SJCRH30 (cell line): ENCODE results near the gene DHCR7. TPM values are rescaled to one million over a fixed set of nuclear protein-coding genes. Genes with fewer than 3 reads are reported as not detected.

Experiments used
- DNase-seq, 2 experiments: peaks; one replicate each; pipeline ENCODE4 v3.0.0-alpha.2; 2015 to 2020
- H3K27ac ChIP-seq: fragments of 250-450 bp; sonication (Bioruptor Pico); 2 replicates; pipeline ENCODE4 v1.5.1; 2020; ENCODE audit warnings: mild to moderate bottlenecking, moderate library complexity
- H3K27me3 ChIP-seq: fragments of 250-450 bp; sonication (Bioruptor Pico); 2 replicates; pipeline ENCODE4 v1.5.1; 2020; ENCODE audit warnings: mild to moderate bottlenecking, moderate library complexity
- H3K36me3 ChIP-seq: fragments of 250-450 bp; sonication (Bioruptor Pico); 2 replicates; pipeline ENCODE4 v1.5.1; 2020; ENCODE audit warnings: mild to moderate bottlenecking, moderate library complexity
- H3K4me1 ChIP-seq: fragments of 250-450 bp; sonication (Bioruptor Pico); 2 replicates; pipeline ENCODE4 v1.5.1; 2020; ENCODE audit warnings: mild to moderate bottlenecking, moderate library complexity
- H3K4me3 ChIP-seq: fragments of 250-450 bp; sonication (Bioruptor Pico); 2 replicates; pipeline ENCODE4 v1.5.1; 2020; ENCODE audit warnings: mild to moderate bottlenecking, moderate library complexity
- H3K9me3 ChIP-seq: fragments of 250-450 bp; sonication (Bioruptor Pico); replicated peaks from 2 replicates; pipeline ENCODE4 v1.5.1; 2020; ENCODE audit warnings: mild to moderate bottlenecking, moderate library complexity
- total RNA-seq: library from RNA; depleted of rRNA; stranded (reverse); fragments of >200 nt; shearing (Covaris generic); gene quantifications from 2 replicates; pipeline ENCODE4 v1.2.3, GENCODE V29; 2014; rRNA removed

Gene DHCR7, protein sequence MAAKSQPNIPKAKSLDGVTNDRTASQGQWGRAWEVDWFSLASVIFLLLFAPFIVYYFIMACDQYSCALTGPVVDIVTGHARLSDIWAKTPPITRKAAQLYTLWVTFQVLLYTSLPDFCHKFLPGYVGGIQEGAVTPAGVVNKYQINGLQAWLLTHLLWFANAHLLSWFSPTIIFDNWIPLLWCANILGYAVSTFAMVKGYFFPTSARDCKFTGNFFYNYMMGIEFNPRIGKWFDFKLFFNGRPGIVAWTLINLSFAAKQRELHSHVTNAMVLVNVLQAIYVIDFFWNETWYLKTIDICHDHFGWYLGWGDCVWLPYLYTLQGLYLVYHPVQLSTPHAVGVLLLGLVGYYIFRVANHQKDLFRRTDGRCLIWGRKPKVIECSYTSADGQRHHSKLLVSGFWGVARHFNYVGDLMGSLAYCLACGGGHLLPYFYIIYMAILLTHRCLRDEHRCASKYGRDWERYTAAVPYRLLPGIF
- total RNA-seq: 40.1 and 42.8 TPM in 2 replicates

DNA sequence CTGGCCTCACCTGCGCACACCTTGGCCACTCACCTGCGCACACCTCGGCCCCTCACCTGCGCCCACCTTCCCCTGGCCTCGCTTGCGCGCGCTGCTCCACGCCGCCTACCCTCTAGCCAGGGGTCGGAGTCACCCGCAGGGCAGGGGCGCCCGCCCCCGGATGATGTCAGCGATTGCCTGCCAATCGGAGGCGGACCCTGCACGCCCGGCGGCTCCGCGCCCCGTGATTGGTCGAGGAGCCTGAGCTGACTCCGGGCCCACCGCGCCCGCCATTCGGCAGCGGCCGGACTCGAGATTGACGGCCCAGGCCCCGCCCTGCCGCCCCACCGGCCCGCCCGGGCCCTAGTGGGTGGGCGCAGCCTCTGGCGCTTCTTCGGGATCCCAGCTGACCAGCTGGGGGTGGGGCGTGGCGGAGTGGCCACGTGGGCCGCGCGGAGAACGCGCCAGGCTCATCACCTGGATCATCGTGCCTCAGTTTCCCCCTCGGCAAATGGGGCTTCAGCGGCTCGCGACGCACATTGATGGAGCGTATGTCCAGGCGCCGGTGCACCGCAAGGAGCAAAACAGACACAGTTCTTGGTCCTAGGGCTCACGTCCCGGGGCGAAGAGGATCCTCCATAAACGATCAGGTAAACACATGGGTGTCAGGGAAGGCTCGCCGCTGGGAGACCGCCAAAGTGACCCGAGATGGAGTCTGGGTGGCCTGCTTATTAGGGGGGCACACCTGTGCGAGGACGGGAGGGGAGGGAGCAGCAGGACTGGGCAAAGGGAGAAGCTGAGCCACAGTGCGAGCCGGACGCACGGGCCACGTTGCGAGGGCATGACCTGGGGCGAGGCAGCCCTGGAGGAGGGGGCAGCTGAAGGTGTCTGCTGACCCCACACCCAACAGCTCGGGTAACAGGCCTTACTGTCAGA is at the start of gene DHCR7:
Gene DHCR7, minus strand, starts transcription at position 137 of the 915 bp plus-strand sequence. CDS start 3,441 bp downstream, outside the sequence.
- H3K27me3 ChIP-seq: no peaks in the 10 kb centered on the region
- H3K4me1 ChIP-seq: no peaks in the 10 kb centered on the region
- H3K9me3 ChIP-seq: 0 out of 2 replicates have a peak, but pooled peaks cover 4% of the 10 kb centered on the region
- peak; percentile 94 to 95 for DNase-seq
- peak within 1 kb of the TSS; percentile 24 for H3K27ac ChIP-seq
- peaks cover 19% of the 10 kb centered on the region; the same call in 1 of the 2 replicates for H3K36me3 ChIP-seq
- H3K4me3 ChIP-seq: peak within 1 kb of the TSS; percentile 69

DNA sequence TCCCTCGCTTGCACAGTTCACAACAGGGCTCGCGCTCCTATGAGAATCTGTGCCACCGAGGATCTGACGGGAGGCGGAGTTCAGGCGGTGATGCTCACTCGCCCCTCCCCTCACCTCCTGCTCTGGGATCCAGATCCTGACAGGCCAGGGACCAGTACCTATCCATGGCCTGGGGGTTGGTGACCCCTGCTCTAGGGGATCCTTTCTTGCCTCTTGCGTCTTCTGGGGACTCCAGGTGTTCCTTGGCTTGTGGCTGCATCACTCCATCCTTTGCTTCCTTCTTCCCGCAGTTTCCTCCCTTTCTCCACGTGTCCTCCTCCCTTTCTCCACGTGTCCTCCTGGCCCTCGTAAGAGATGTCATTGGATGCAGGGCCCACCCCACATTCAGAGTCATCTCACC is 48.2 kb upstream of the DHCR7 start:
- H3K4me1 ChIP-seq: no peaks in the 10 kb centered on the region
- no peak for DNase-seq
- no peak overlapping the region for H3K4me3 ChIP-seq
- H3K9me3 ChIP-seq: no peaks in the 10 kb centered on the region
- peaks cover 5% of the 10 kb centered on the region; the same call in 1 of the 2 replicates for H3K36me3 ChIP-seq
- no peaks in the 10 kb centered on the region for H3K27me3 ChIP-seq
- H3K27ac ChIP-seq: no peak overlapping the region

DNA sequence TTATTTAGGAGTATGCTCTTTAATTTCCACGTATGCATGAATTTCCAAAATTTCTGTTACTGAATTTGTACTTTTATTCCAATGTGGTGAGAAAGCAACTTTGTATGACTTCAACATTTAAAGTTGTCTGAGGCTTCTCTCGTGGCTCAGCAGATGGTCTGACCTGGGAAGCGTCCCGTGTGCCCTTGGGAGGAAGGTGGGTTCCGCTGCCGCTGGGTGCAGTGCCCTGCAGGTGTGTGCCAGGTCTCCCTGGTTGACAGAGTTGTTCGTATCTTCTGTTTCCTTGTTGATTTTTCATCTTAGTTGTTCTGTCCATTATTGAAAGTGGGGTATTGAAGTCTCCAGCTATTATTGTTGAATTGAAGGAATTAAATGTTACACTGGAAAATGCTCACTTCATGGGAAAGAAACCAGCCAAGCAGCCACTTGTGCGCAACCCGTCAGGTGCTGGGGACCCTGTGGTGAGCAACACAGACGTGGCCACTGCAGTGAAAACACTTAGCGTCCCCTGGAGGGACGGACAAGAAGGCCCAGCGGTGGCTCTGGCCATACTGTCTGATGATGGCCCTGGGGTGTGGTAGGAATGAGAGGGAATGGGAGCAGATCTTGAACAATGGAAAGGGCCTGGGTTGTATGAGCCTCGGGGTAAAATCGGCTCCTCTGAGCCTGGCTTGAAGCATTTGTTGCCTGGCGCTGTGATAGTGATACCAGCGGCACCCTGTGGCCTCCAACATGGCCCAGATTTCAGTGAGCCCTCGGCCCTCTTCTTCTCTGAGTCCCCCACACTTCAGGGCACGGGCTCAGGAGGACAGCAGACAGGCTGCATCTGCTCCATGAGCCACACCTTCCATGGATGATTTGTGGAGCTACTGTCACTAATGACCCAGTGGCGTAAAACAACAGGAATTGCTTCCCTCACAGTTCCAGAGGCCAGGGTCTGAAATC is 47.4 kb upstream of the DHCR7 start:
- H3K9me3 ChIP-seq: no peaks in the 10 kb centered on the region
- peaks cover 5% of the 10 kb centered on the region; the same call in 1 of the 2 replicates for H3K36me3 ChIP-seq

DNA sequence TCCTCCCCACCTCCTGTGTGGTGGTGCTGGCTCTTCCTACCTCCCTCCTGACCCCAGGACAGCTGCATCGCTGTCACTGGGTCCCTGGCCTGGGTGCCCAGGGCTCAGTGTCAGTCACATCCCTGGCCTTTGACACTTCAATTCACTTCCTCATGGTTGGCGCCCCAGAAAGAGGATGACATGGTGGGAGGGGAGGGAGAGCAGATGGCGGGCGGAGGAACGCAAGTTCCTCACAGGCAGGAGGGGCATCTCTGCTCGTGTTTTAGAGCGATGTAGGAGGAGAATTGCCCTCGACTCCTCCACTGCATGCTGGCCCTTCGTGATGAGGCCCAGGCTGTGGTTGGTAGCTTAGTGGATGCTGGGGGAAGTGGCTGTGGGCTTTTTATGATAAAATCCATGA is 43.7 kb upstream of the DHCR7 start:
- no peaks in the 10 kb centered on the region for H3K9me3 ChIP-seq
- H3K4me1 ChIP-seq: peaks cover 13% of the 10 kb centered on the region
- no peak for DNase-seq
- H3K27me3 ChIP-seq: no peaks in the 10 kb centered on the region
- no peak overlapping the region for H3K4me3 ChIP-seq
- H3K27ac ChIP-seq: no peak overlapping the region
- no peaks in the 10 kb centered on the region; the same call in 1 of the 2 replicates for H3K36me3 ChIP-seq

More for the DNA sequence above, 47.4 kb upstream of the DHCR7 start:
- Histone ChIP-seq H3K4me3 (no peak overlapping the region), H3K27me3 (no peaks in the 10 kb centered on the region), H3K4me1 (no peaks in the 10 kb centered on the region), H3K27ac (no peak overlapping the region)
- DNase-seq: no peak

DNA sequence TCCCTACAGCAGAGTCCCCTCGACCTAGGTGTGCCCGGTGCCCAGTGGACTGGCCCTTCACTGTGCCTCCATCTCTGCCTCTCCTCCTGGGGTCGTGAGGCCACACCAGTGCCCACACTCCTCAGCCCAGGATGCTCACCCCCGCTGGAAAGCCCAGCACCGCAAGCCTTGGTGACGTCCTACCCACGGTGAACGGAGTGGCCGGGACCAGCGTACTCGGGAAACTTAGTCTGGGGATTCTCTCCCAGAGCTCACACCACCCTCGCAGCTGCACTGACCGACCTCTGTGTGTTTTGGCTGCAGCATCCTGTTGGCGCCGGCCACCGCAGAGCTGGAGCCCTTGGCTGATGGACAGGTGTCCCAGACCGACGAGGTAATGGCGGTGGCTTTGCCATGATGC is 43.3 kb upstream of the DHCR7 start:
- H3K27ac ChIP-seq: no peak overlapping the region
- H3K9me3 ChIP-seq: no peaks in the 10 kb centered on the region
- H3K4me3 ChIP-seq: no peak overlapping the region
- no peak for DNase-seq
- H3K27me3 ChIP-seq: no peaks in the 10 kb centered on the region
- peaks cover 13% of the 10 kb centered on the region for H3K4me1 ChIP-seq
- no peaks in the 10 kb centered on the region; the same call in 1 of the 2 replicates for H3K36me3 ChIP-seq

DNA sequence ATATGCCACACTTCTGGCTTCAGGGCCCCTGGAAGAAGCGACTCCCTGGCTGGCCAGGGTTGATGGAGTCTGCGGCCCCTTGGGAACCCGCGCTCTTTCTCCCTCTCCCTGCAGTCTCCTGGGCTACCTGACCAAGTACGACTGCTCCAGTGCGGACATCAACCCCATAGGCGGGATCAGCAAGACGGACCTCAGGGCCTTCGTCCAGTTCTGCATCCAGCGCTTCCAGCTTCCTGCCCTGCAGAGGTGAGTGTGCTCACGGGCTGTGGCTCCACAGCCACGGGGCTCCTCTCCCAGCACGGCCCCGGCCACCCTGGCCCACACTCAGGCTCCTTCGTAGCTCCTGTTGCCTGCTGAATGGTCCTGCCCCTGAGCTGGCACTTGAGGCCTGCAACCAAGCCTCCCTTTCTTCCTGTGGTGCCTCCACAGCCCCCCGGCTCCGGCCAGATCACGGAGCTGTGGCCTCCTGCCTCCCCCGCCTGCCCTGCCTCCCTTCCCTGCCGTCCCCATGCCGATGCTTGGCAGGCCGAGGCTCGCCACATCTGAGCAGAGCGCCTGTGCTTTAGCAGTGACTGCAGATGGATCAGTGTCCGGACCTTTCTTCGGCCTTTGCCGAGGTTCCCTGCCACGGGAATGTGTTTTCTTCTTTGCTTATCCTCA is 42.7 kb upstream of the DHCR7 start:
- Histone ChIP-seq H3K4me1 (peaks cover 13% of the 10 kb centered on the region), H3K9me3 (no peaks in the 10 kb centered on the region), H3K4me3 (no peak overlapping the region), H3K27ac (no peak overlapping the region), H3K27me3 (no peaks in the 10 kb centered on the region), H3K36me3 (no peaks in the 10 kb centered on the region; the same call in 1 of the 2 replicates)
- DNase-seq: no peak

DNA sequence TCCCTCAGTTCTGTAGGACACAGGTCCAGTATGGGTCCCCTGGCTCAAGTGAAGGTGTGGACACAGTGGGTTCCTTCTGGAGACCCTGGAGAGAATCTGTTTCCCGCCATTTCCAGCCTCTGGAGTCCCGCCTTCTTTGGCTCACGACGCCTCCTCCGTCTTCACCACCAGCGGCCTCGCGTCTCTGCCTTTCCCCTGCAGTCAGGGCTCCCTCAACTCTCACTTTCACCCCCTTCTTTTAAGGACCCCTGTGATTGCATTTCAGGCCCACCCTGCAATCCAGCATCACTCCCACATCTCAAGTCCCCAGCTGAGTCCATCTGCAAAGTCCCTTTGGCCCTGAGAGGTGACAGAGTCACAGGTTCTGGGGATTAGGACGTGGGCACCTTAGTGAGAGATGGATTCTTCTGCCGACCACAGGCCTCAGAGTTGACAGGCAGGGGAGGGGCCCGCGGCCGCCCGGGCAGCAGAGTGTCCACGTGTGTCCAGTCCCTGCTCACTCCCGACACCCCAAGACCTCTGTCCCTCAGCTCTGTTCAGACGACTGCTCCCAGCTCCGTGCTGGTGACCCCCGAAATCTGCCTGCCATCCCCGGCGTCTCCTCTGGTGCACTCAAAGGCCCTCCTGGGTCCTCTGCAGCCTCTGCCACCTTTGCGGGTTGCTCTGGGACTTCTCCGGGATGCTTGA is 42.0 kb upstream of the DHCR7 start:
- H3K27ac ChIP-seq: no peak overlapping the region
- no peak for DNase-seq
- H3K4me3 ChIP-seq: no peak overlapping the region
- peaks cover 13% of the 10 kb centered on the region for H3K4me1 ChIP-seq
- H3K36me3 ChIP-seq: no peaks in the 10 kb centered on the region; the same call in 1 of the 2 replicates
- H3K9me3 ChIP-seq: no peaks in the 10 kb centered on the region
- H3K27me3 ChIP-seq: no peaks in the 10 kb centered on the region

DNA sequence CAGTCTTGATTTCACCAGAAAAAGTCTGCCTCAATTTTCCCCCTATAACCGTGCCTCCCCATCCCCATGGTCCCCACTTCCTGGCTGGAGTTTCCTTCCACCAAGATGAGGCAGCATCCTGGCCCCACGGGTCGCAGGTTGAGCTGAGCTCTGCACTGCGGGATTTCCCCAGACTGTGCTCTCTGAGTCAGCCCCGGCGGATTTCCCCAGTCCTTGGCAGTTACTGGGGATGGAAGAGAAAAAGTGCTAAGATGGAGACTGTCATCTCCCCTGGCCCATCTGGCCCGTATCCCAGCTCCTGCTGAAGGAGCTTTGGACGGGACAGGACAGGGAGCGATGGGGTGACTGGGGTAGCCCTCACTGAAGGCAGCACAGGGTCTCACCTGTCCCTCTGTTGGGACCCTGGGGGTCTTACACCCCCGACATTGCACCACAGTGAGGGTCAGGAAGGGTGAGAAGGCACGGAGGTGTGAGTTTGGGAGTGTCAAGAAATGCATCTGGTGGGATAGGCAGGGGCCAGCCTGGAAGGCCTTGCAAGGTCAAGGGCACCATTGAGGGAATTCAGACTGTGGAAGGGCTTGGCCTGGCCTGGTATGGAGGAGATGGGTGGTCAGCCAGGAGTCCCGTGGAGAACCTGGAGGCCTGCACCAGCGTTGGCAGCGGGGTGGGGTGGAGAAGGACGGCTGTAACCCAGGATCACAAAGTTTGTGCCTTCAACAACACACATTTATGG is 41.3 kb upstream of the DHCR7 start:
- no peaks in the 10 kb centered on the region for H3K27me3 ChIP-seq
- H3K4me3 ChIP-seq: no peak overlapping the region
- H3K4me1 ChIP-seq: peaks cover 13% of the 10 kb centered on the region
- H3K9me3 ChIP-seq: no peaks in the 10 kb centered on the region
- DNase-seq: no peak
- H3K27ac ChIP-seq: peak overlapping the region; percentile 85
- no peaks in the 10 kb centered on the region for H3K36me3 ChIP-seq

DNA sequence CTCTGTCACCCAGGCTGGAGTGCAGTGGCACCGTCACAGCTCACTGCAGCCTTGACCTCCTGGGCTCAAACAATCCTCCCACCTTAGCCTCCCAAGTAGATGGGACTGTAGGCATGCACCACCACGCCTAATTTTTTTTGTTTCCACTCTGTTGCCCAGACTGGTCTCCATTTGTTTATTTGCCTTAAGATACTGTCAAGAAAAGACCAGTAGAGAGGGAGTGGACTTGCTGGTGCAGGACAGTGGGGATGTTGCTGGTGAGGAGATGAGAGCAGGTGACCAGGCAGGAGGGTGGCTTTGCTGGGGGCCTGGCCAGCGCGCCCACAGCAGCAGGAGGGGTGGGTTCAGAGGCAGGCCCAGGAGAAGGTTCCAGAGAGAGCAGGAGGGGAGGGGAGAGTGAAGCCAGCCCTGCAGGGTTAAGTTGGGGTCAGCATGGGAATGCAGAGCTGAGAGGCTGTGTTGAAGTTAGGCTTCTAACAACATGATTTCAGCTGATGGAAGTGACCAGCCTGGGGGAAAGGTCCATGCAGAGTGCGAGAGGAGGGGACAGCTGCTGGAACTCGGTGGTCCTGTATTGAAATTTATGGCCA is 40.6 kb upstream of the DHCR7 start:
- peaks cover under 1% of the 10 kb centered on the region; the same call in 1 of the 2 replicates for H3K36me3 ChIP-seq
- peak overlapping the region; percentile 85 for H3K27ac ChIP-seq
- DNase-seq: peak; percentile 42 to 60

DNA sequence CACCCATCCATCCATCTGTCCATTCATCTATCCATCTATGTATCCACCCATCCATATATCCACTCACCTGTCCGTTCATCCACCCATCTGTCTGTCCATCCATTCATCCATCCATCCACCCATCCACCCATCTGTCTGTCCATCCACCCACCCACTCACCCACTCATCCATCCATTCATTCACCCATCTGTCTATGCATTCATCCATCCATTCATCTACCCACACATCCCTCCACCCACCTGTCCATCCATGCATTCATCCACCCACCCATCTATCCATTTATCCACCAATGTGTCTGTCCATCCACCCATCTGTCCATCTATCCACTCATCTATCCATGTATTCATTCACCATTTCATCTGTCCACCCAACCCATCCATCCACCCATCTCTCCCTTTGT is 38.1 kb upstream of the DHCR7 start:
- H3K9me3 ChIP-seq: no peaks in the 10 kb centered on the region

More for the DNA sequence above, 40.6 kb upstream of the DHCR7 start:
- H3K4me1 ChIP-seq: peaks cover 13% of the 10 kb centered on the region
- no peaks in the 10 kb centered on the region for H3K27me3 ChIP-seq
- no peaks in the 10 kb centered on the region for H3K9me3 ChIP-seq
- no peak overlapping the region for H3K4me3 ChIP-seq

DNA sequence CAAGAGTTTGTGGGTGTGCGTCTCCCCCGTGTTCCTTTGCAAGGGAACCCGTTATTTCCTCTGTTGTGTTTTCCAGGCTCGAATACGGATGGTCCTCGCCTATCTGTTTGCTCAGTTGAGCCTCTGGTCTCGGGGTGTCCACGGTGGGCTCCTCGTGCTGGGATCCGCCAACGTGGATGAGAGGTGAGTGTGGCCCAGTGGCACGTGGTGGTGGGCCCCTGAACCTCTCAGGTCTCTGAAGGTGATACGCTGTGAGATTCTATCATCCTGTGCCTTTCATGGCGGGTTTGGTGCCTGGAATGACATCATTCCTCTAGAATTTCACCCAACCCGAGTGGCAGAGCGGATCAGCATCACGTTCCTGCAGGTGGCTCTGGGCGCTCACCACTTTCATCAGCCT is 37.3 kb upstream of the DHCR7 start:
- H3K27ac ChIP-seq: no peak overlapping the region
- H3K4me1 ChIP-seq: peaks cover 13% of the 10 kb centered on the region
- DNase-seq: no peak
- H3K9me3 ChIP-seq: no peaks in the 10 kb centered on the region
- H3K36me3 ChIP-seq: peaks cover 4% of the 10 kb centered on the region; the same call in 1 of the 2 replicates
- H3K4me3 ChIP-seq: no peak overlapping the region
- H3K27me3 ChIP-seq: no peaks in the 10 kb centered on the region

More for the DNA sequence above, 38.1 kb upstream of the DHCR7 start:
- Histone ChIP-seq H3K27me3 (no peaks in the 10 kb centered on the region), H3K4me1 (peaks cover 13% of the 10 kb centered on the region), H3K27ac (no peak overlapping the region), H3K36me3 (peaks cover 4% of the 10 kb centered on the region; the same call in 1 of the 2 replicates), H3K4me3 (no peak overlapping the region)
- DNase-seq: no peak

DNA sequence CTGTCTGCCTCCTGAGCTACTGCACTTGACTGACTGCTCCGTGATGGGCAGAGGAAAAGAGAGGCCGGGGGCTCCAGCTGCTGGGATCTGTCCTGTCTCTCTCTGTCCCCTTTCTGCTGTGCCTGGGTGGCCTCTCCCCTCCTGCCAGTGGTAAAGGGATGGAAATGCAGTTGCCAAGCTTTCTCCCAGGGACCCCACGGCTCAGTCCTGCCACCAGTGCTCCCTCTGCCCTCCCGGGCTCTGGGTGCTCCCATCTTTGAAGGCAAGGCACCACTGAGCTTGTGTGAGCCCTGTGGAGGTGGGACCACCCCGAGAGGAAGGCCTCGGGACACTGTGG is 36.8 kb upstream of the DHCR7 start:
- no peak overlapping the region for H3K27ac ChIP-seq
- peaks cover 13% of the 10 kb centered on the region for H3K4me1 ChIP-seq
- H3K36me3 ChIP-seq: peaks cover 4% of the 10 kb centered on the region; the same call in 1 of the 2 replicates
- no peaks in the 10 kb centered on the region for H3K9me3 ChIP-seq
- H3K27me3 ChIP-seq: no peaks in the 10 kb centered on the region
- DNase-seq: no peak
- no peak overlapping the region for H3K4me3 ChIP-seq
